AG04450 (cell line): ENCODE results near the gene TGIF1. TPM values are rescaled to one million over a fixed set of nuclear protein-coding genes. Genes with fewer than 3 reads are reported as not detected.

Source experiments
- CTCF ChIA-PET: fragments of 300-600, 350-600 bp; formaldehyde crosslinking; extraction: SDS; loops from one replicate; lab custom pipeline; 2022; ENCODE audit warnings: antibody characterized with exemption, inconsistent platforms; lab: Charles Lee
- POLR2A ChIA-PET: fragments of 350-600 bp; formaldehyde crosslinking; extraction: SDS; loops from one replicate; lab custom pipeline; 2021; ENCODE audit warnings: antibody characterized with exemption, inconsistent platforms; lab: Yijun Ruan, JAX
- DNase-seq: peaks from one replicate; pipeline ENCODE4 v3.0.0-alpha.2; 2011; ENCODE audit warnings: low read depth, low spot score
- H3K27ac ChIP-seq: one replicate; pipeline ENCODE4 v1.5.1; 2012; ENCODE audit warnings: low read depth, low read length, control low read depth
- H3K27me3 ChIP-seq: one replicate; pipeline ENCODE4 v1.6.0; 2012; ENCODE audit warnings: low read length; ENCODE audit not compliant: control insufficient read depth, insufficient read depth
- H3K4me3 ChIP-seq: 2 replicates; pipeline ENCODE4 v1.5.1; 2011; ENCODE audit warnings: mild to moderate bottlenecking, low read depth, low read length, control low read depth
- H3K9me3 ChIP-seq: 2 replicates; pipeline ENCODE4 v1.5.1; 2012; ENCODE audit warnings: low read length; ENCODE audit not compliant: control insufficient read depth, insufficient read depth
- polyA plus RNA-seq: library from polyadenylated mRNA; depleted of rRNA; stranded (reverse); fragments of >200 nt; gene quantifications from 2 replicates; pipeline ENCODE4 v1.2.3, GENCODE V29; 2011
- TF ChIP-seq, protein P1 (sequence below): IDR thresholded peaks from 2 replicates; pipeline ENCODE4 v1.5.1; 2011; ENCODE audit warnings: low read depth, low read length, control low read depth, inconsistent platforms

TGIF1 gene
- polyA plus RNA-seq, 1 experiment = 60.6 TPM

DNA sequence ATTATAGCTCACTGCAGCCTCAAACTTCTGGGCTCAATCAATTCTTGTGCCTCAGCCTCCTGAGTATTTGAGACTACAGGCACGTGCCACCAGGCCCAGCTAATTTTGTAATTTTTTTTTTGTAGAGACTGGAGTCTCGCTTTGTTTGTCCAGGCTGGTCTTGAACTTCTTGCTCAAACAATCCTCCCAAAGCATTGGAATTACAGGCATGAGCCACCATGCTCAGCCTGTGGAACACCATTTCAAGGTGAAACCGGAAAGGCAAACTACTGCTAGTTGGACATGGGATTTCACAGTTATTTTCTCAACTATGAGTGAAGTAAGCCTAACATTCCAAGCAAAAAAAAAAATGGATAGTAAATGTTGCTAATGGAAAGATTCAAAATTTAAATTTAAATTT, 20.9 kb upstream of the TGIF1 start:
- TF ChIP-seq, protein P1, sequence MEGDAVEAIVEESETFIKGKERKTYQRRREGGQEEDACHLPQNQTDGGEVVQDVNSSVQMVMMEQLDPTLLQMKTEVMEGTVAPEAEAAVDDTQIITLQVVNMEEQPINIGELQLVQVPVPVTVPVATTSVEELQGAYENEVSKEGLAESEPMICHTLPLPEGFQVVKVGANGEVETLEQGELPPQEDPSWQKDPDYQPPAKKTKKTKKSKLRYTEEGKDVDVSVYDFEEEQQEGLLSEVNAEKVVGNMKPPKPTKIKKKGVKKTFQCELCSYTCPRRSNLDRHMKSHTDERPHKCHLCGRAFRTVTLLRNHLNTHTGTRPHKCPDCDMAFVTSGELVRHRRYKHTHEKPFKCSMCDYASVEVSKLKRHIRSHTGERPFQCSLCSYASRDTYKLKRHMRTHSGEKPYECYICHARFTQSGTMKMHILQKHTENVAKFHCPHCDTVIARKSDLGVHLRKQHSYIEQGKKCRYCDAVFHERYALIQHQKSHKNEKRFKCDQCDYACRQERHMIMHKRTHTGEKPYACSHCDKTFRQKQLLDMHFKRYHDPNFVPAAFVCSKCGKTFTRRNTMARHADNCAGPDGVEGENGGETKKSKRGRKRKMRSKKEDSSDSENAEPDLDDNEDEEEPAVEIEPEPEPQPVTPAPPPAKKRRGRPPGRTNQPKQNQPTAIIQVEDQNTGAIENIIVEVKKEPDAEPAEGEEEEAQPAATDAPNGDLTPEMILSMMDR = no peak
- no peak overlapping the region for H3K27ac ChIP-seq
- H3K4me3 ChIP-seq = no peak overlapping the region
- no peaks in the 10 kb centered on the region for H3K9me3 ChIP-seq
- no peaks in the 10 kb centered on the region for H3K27me3 ChIP-seq
- DNase-seq = no peak
- ChIA-PET POLR2A (no interaction called here), CTCF (no interaction called here)

DNA sequence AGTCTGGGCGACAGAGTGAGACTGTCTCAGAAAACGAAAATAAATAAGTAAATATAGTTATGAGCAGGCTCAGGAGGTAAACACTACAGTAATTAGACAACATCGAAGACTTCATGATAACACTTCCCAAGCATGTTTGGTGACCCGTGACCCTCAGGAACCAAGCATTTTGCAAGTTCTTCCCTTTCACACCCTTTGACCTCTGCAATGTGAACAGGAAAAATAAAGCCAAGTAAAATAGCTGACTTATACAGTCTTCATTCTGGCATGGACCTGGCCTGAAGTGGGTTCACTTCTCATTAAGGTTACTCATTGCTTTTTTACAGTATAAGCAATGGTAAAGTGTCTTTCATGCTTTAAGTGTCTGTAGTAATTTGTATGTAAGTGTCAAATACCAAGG, 15.3 kb upstream of the TGIF1 start:
- Histone ChIP-seq H3K27me3 (no peaks in the 10 kb centered on the region), H3K27ac (no peak overlapping the region), H3K9me3 (no peaks in the 10 kb centered on the region), H3K4me3 (no peak overlapping the region)
- TF ChIP-seq, protein P1 = no peak
- POLR2A ChIA-PET = no interaction called here
- no peak for DNase-seq
- CTCF ChIA-PET = no interaction called here

DNA sequence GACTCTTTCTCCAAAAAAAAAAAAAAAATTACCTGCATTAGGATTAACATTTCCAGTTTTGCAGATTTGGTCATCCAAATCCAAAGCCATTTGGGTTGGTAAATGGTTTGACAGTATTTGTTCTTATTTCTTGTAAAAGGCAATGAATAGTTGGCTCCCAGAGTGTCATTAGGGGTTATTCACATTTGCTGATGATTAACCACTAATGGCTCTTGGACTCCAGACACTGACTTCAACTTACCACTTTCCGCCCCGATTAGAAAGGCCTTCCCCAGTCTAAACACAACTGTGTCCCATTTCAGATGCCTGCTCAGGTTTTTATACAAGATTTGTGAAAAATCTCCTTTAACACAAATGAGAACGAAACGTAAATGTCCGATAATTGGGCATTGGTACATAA, 9.6 kb upstream of the TGIF1 start:
- TF ChIP-seq, protein P1 = no peak
- Histone ChIP-seq H3K27ac (no peak overlapping the region), H3K9me3 (no peaks in the 10 kb centered on the region), H3K27me3 (no peaks in the 10 kb centered on the region), H3K4me3 (no peak overlapping the region)
- ChIA-PET CTCF (interaction anchor here (0.6 kb wide), 1 partner anchor 20 kb away, joined by 3 read pairs; no protein-coding TSS in a partner anchor), POLR2A (no interaction called here)
- DNase-seq = no peak

DNA sequence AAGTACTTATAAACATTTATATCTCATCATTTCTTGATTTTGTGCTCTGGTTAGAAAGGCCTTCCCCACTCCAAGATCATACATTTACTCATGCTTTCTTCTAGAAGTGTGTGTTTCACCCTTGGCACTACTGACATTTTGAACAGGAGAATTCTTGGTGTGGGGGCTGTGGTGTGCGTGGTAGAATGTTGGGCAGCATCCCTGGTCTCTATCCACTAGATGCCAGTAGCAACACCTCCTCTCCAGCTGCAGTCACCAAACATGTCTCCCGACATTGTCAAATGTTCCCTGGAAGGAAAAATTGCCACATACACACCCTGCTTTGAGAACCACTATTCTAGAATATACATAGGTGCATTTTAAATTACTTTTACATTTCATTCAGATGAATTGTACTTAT, 8.7 kb upstream of the TGIF1 start:
- Histone ChIP-seq H3K9me3 (no peaks in the 10 kb centered on the region), H3K27me3 (no peaks in the 10 kb centered on the region), H3K4me3 (no peak overlapping the region), H3K27ac (no peak overlapping the region)
- ChIA-PET POLR2A (no interaction called here), CTCF (interaction anchor here (0.8 to 0.9 kb wide), 2 partner anchors 9 to 13 kb away, joined by 3 read pairs; no protein-coding TSS in a partner anchor)
- TF ChIP-seq, protein P1 = no peak
- DNase-seq = no peak

DNA sequence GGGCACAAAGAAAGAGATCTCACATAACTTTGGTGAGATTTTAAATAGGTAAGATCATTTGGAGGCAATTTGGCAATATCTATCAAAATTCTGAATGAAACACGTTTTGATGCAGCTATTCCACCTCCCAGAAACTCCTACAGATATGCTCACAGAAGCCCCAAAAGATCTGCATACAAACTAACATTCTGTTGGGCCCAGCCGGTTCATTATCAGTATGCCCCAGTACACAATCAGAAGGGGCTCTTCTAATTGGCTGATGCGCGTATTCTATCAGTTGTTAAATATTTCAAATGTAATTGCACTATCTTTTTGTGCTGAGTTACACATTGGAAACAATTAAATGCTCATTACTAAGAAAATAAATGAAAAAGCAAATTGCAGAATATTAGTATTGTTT, 7.1 kb upstream of the TGIF1 start:
- ChIA-PET POLR2A (no interaction called here), CTCF (no interaction called here)
- Histone ChIP-seq H3K4me3 (no peak overlapping the region), H3K27me3 (no peaks in the 10 kb centered on the region), H3K27ac (no peak overlapping the region), H3K9me3 (no peaks in the 10 kb centered on the region)
- no peak for DNase-seq
- TF ChIP-seq, protein P1 = no peak
